K562 (cell line): ENCODE data around the gene LRP10. TPM values are rescaled to one million over a fixed set of nuclear protein-coding genes. Genes with fewer than 3 reads are reported as not detected.

Experiments
- ASH1L ChIP-seq: fragments of 450-650 bp; IDR thresholded peaks from 2 replicates; pipeline ENCODE4 v1.6.1; 2018; ENCODE audit warnings: borderline replicate concordance, mild to moderate bottlenecking, low read depth; ENCODE audit not compliant: partially characterized antibody
- CBX2 ChIP-seq: fragments of 200-600 bp; sonication (generic); IDR thresholded peaks from one replicate; pipeline ENCODE4 v1.6.1; 2012; ENCODE audit warnings: mild to moderate bottlenecking, low read length, inconsistent platforms; ENCODE audit not compliant: insufficient read depth, poor library complexity, severe bottlenecking
- CTCFL ChIP-seq: IDR thresholded peaks from 2 replicates; pipeline ENCODE4 v1.6.1; 2011; ENCODE audit warnings: borderline replicate concordance, low read depth, mild to moderate bottlenecking, moderate library complexity, low read length; ENCODE audit not compliant: insufficient read depth, poor library complexity, severe bottlenecking
- E2F3 ChIP-seq: fragments of 250-450 bp; sonication (Bioruptor Pico); IDR thresholded peaks from 2 replicates; pipeline ENCODE4 v1.4.0; 2020; ENCODE audit warnings: mild to moderate bottlenecking
- E2F6 ChIP-seq, 2 experiments: IDR thresholded peaks; 2 replicates each; pipeline ENCODE4 v1.6.1; 2011; ENCODE audit warnings: borderline replicate concordance in 1 of 2, control low read depth in 1 of 2, low read depth in 1 of 2, low read length in 1 of 2, mild to moderate bottlenecking in 1 of 2, mixed read lengths in 1 of 2, moderate library complexity in 1 of 2; ENCODE audit not compliant: insufficient read depth in 1 of 2, insufficient read length in 1 of 2, poor library complexity in 1 of 2, severe bottlenecking in 1 of 2; ENCODE audit errors: extremely low read depth in 1 of 2
- FOXA1 ChIP-seq: fragments of 450-650 bp; IDR thresholded peaks from 2 replicates; pipeline ENCODE4 v1.6.1; 2016; ENCODE audit warnings: mild to moderate bottlenecking, borderline replicate concordance
- KDM1A ChIP-seq, 2 experiments: fragments of 450-650 bp; IDR thresholded peaks; 2 replicates each; pipeline ENCODE4 v1.6.1; 2016; ENCODE audit warnings: mild to moderate bottlenecking in 2 of 2
- NFATC3 ChIP-seq: fragments of 450-650 bp; IDR thresholded peaks from 2 replicates; pipeline ENCODE4 v1.6.1; 2017; ENCODE audit warnings: mild to moderate bottlenecking
- RERE ChIP-seq: sonication (generic); formaldehyde crosslinking; IDR thresholded peaks from 2 replicates; pipeline ENCODE4 v1.8.0; 2023; ENCODE audit warnings: missing genetic modification reagents, mild to moderate bottlenecking, borderline replicate concordance
- SRF ChIP-seq, 2 experiments: fragments of 250-450, 450-650 bp in 1 of 2; sonication (Bioruptor Pico) in 1 of 2; sonication (generic) in 1 of 2; formaldehyde crosslinking; IDR thresholded peaks; 2 replicates each; pipeline versions ENCODE4 v1.5.0 to v1.5.1; 2020 to 2022; ENCODE audit warnings: mild to moderate bottlenecking in 1 of 2, missing genetic modification reagents in 1 of 2
- TAL1 ChIP-seq: fragments of 450-650 bp; IDR thresholded peaks from 2 replicates; pipeline ENCODE4 v1.6.1; 2016; ENCODE audit warnings: mild to moderate bottlenecking
- ZBTB43 ChIP-seq: sonication (generic); formaldehyde crosslinking; IDR thresholded peaks from 2 replicates; pipeline ENCODE4 v1.8.0; 2023; ENCODE audit warnings: mild to moderate bottlenecking, missing genetic modification reagents
- ZFP36 ChIP-seq: fragments of 150-350 bp; IDR thresholded peaks from 2 replicates; pipeline ENCODE4 v1.6.1; 2018; ENCODE audit warnings: low read length, low read depth; ENCODE audit not compliant: partially characterized antibody
- ZNF121 ChIP-seq: sonication (generic); formaldehyde crosslinking; conservative IDR thresholded peaks from 2 replicates; pipeline ENCODE4 v1.8.0; 2022; ENCODE audit warnings: missing genetic modification reagents
- polyA plus RNA-seq, 8 experiments: library from polyadenylated mRNA; depleted of rRNA in 4 of 8; stranded (reverse) in 5 of 8; unstranded in 3 of 8; fragments of >200 nt; fragmentation: Nextera tagmentation in 2 of 8; fragmentation: Illumina TruSeq in 1 of 8; extraction: Ambion mirVana in 2 of 8; extraction: Trizol in 1 of 8; gene quantifications; 2 replicates each; pipeline versions ENCODE4 v1.2.1 to v1.2.3, GENCODE V29; 2011 to 2014; ENCODE audit warnings: inconsistent platforms in 1 of 8, missing spikeins in 1 of 8
- total RNA-seq, 7 experiments: library from RNA; depleted of rRNA in 6 of 7; stranded (reverse); fragments of >200 nt in 6 of 7; fragmentation: Illumina TruSeq in 2 of 7; extraction: Trizol in 2 of 7; gene quantifications; 2 replicates each; pipeline versions ENCODE4 v1.2.1 to v1.2.3, GENCODE V29; 2011 to 2021; ENCODE audit warnings: low replicate concordance in 1 of 7

LRP10 gene
- total and polyA plus RNA-seq, 9 of the 15 experiments (the other 6 are each of a cell fraction or from before 2014, with no cell fraction given), result 1.3 to 45.5 (median 10.9) TPM

- peak; percentile 56 for TF ChIP-seq ASH1L
- TF ChIP-seq E2F6 (IDR thresholded peaks at IDR 0.05; ENCODE audit: borderline replicate concordance in 1 of 2, extremely low read depth in 1 of 2, insufficient read depth in 1 of 2, insufficient read length in 1 of 2, low read depth in 1 of 2, low read length in 1 of 2, poor library complexity in 1 of 2, severe bottlenecking in 1 of 2), result no peak
- TF ChIP-seq RERE (CRISPR knock-in tag), result no peak
- TF ChIP-seq SRF (CRISPR knock-in tag; IDR thresholded peaks at IDR 0.05), result no peak
- TF ChIP-seq ZFP36, result no peak
- no peak for TF ChIP-seq FOXA1
- no peak for TF ChIP-seq TAL1
- TF ChIP-seq ZBTB43 (CRISPR knock-in tag), result no peak
- TF ChIP-seq E2F3 (CRISPR knock-in tag), result no peak
- TF ChIP-seq NFATC3, result no peak
- TF ChIP-seq CTCFL, result peak; percentile 25
- peak; percentile 73 to 83; a peak in 3 of 4 replicates for TF ChIP-seq KDM1A (IDR thresholded peaks at IDR 0.05)
- no peak for TF ChIP-seq ZNF121 (CRISPR knock-in tag)
- no peak for TF ChIP-seq CBX2
Measured at GRCh38 chr14:22829661-22830442, 41.7 kb upstream of the LRP10 start, which contains the start of gene MRPL52 (continued).
